DMS114 treated with DMSO at 0.1 percent for 48 hours (cell line): ENCODE data around the gene NCKIPSD.
"Not testable (repeated sequence)": the region's sequence is repeated elsewhere in the genome, so short reads cannot be mapped to it uniquely, and the experiment has no call there.

Source experiments
- DNase-seq: peaks from one replicate; lab custom pipeline; 2025; ENCODE audit not compliant: unreplicated experiment; lab: John Stamatoyannopoulos, UW

NCKIPSD gene

DNA sequence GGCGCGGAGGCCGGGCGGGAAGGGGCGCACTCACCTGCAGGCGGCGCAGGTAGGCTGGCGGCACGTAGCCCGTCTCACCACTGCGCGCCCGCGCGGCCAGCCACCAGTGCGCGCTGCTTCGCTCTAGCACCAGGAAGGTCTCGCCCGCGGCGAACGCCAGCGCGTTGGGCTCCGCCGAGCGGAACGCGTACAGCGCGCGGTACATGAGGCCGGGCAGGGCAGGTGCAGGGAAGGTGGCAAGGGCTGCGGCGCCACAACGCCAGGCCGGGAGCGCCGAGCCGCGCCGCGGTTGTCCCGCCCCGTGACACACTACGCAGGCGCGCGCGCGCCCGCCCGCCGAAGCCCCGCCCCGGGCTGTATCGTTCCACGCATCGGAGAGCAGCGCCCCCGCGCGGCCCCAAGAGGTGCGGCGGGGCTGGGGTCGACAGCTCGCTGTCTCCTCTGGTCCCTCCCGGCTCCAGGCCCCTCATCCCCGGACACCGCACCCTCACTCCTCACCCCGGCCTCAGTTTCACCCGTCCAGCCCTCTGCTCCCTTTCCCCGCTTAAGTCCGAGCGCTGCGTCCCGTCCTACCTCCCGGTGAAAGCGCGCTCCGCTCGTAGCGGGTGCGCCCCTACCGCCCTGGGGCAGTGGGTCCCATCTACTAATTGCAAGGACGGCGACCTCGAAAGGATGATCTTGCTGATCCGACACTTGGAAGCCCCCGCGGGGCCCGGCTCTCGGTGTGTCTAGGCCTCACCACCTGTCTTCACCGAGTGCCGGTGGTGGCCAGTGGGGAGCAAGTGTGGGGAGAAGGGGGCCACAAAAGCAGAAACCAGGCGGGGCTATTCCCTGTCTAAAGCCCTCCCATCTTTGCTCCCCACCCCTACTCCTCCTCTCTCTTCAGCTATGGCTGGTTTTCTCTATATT, at the start of gene NCKIPSD:
TSS of gene NCKIPSD (minus strand) at position 313 of the 909 bp plus-strand sequence. CDS start at position 205, 108 bp downstream.
- DNase-seq: peak; percentile 62

DNA sequence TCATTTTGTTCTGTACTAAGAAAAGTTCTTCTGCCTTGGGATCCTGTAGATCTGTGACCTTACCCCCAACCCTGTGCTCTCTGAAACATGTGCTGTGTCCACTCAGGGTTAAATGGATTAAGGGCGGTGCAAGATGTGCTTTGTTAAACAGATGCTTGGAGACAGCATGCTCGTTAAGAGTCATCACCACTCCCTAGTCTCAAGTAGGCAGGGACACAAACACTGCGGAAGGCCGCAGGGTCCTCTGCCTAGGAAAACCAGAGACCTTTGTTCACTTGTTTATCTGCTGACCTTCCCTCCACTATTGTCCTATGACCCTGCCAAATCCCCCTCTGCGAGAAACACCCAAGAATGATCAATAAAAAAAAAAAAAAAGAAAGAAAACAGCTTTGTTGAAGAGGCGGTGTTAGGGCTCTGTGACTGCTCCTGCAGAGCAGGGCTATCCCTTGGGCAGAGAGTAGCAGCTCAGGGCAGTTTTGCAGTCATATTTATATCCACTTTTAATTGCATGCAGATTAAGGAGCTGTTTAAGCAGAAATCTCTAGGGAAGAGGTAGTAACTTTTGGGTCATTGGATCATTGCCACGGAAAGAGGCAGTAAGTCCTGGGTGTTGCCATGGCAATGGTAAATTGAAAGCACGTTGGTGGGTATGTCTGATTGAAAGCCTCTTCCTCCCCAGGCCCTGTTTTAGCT, 49.5 kb upstream of the NCKIPSD start:
- not testable (repeated sequence) for DNase-seq

DNA sequence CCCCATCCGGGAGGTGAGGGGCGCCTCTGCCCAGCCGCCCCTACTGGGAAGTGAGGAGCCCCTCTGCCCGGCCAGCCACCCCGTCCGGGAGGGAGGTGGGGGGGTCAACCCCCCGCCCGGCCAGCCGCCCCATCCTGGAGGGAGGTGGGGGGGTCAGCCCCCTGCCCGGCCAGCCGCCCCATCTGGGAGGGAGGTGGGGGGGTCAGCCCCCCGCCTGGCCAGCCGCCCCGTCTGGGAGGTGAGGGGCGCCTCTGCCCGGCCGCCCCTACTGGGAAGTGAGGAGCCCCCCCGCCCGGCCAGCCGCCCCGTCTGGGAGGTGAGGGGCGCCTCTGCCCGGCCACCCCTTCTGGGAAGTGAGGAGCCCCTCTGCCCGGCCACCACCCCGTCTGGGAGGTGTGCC, 48.8 kb upstream of the NCKIPSD start:
- DNase-seq: not testable (repeated sequence)

DNA sequence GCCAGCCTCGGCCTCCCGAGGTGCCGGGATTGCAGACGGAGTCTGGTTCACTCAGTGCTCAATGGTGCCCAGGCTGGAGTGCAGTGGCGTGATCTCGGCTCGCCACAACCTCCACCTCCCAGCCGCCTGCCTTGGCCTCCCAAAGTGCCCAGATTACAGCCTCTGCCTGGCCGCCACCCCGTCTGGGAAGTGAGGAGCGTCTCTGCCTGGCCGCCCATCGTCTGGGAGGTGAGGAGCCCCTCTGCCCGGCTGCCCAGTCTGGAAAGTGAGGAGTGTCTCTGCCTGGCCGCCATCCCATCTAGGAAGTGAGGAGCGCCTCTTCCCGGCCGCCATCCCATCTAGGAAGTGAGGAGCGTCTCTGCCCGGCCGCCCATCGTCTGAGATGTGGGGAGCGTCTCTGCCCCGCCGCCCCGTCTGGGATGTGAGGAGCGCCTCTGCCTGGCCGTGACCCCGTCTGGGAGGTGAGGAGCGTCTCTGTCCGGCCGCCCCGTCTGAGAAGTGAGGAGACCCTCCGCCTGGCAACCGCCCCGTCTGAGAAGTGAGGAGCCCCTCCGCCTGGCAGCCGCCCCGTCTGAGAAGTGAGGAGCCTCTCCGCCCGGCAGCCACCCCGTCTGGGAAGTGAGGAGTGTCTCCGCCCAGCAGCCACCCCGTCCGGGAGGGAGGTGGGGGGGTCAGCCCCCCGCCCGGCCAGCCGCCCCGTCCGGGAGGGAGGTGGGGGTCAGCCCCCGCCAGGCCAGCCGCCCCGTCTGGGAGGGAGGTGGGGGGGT, 48.2 kb upstream of the NCKIPSD start:
- not testable (repeated sequence) for DNase-seq

DNA sequence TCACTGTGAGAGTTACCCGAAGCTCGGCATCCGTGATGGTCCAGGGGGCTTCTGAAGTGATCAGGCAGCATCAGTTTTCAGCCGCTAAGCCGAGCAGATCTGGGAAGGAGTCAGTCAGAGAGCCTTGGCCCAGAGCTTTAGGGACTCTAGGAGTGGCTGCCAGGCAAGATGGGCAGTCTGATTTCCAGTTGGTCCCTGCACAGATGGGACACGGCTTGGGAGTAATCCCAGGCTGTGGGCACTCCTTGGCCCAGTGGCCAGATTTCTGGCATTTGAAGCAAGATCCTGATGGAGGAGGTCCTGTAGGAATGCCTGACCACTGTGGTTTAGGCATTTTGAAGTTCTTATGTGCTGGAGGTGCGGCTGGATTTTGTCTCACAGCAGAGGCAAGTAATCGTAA, 41.8 kb upstream of the NCKIPSD start:
- no peak for DNase-seq

DNA sequence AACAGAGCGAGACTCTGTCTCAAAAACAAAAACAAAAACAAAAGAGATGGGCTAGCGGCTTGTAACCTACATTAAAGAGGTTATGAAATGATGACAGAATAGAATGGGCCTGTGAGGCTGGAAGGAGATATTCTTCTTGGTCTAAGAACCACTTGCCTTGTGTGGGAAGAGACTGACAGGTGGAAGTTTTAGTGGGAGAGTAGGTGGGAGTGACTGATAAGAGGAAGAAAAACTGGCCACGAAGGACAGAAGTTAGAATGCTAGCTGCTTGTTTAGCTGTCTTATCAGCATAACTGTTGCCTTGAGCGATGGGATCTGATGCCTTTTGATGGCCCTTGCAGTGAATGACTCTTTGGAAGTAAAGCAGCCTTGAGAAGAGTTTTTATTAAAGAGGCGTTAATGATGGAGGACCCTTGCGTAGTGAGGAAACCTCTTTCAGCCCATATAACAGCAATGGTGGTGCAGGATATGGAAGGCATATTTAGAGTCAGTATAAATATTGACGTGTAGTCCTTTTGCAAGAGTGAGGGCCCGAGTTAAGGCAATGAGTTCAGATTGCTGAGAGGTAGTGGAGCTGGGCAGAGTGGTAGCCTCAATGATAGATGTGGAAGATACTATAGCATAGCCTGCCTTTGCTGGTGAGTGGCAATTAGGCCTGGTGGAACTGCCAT, 39.6 kb upstream of the NCKIPSD start:
- DNase-seq: not testable (repeated sequence)

DNA sequence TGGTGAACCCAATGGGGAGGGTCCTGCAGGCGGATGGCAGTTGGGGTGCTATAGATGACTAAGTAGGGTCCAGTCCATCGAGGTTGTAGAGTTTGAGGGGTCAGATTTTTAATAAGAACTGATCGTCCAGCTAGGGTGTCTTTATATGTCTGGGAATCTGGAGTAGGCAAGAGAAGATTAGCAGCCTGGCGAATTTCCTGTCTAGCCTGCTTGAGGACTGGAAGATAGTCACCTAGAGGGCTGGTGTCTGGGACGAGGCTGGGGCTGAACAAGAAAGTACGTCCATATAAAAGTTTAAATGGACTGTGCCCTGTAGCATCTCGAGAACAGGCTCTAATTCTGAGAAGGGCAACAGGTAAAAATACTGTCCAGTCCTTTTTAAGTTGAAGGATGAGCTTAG, 38.0 kb upstream of the NCKIPSD start:
- no peak for DNase-seq

DNA sequence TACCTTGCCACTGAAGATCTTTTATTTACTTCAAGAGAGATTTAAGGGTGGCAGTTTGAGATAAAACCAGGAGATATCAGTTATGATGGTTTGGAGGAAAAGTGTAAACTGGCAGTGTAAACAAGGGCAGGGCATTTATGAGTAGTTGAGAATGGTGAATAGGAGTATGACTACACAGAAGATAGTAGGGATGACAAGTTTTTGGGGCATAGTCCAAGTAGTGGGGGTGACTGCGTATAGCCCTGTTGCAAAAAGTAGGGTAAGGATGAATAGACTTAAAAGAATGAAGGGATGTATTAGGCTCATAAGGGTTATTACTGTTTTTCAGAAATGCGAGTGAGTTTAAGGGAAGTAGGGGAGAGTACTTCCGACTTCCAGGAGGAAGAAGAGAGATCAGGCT, 37.6 kb upstream of the NCKIPSD start:
- not testable (repeated sequence) for DNase-seq

DNA sequence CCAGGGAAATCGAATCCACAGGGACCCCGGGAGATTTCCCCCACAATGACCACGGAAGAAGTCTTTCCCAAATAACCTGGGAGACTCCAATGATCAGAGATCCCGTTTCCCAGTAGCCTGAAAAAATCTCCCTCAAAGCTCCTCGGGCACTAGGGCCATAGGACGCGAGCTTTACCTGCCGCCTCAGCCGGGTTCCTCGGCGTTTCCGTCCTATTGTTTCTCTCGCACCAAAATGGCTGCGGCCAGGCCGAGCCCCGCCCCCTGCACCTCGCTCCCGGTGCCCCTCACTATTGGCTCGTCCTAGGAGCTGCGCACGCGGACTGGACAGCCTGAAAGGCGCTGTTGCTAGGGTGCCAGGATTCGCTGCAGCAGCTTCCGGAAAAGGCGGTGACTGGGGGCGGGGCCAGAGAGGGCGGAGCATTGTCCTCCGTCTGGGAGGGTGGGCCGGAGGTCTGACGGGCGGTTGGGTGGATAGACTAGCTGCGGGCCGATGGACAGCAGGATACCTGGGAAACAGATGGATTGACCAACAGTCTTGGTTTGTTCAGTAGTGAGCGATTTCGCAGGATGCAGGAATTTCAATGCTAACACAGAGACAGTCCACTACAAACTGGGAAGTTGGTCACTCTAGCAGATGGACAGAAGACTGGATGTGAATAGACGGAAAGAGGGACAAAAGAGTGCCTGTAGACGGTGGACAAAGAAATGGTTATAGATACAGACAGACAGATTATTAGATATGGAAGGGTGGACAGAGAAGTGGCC, 31.4 kb upstream of the NCKIPSD start, which contains the start of gene IP6K2:
TSS of gene IP6K2 (minus strand) at position 240 of the 765 bp plus-strand sequence. CDS start 21,930 bp downstream, outside the sequence.
- DNase-seq: peak; percentile 96

DNA sequence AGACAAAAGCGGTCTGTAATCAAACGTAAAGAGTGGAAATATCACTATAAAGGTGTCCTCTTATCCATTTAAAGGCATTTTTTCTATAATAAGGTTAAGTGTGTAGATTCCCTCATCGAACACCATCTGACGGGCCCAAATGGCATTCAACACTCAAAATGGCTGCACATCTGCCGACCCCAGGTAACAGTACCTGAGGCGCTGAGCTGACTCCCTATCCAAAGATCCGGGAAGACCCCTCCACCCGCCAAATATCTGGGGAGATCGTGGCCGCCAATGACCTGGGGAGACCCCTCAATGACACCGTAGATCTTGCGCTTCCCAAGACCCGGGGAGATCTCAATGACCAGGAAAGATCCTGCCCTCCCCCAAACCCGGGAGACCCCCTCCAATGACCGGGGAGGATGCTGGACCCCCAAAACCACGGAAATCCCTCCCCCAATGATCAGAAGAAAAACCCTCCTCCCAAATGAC, 30.8 kb upstream of the NCKIPSD start:
- DNase-seq: no peak

DNA sequence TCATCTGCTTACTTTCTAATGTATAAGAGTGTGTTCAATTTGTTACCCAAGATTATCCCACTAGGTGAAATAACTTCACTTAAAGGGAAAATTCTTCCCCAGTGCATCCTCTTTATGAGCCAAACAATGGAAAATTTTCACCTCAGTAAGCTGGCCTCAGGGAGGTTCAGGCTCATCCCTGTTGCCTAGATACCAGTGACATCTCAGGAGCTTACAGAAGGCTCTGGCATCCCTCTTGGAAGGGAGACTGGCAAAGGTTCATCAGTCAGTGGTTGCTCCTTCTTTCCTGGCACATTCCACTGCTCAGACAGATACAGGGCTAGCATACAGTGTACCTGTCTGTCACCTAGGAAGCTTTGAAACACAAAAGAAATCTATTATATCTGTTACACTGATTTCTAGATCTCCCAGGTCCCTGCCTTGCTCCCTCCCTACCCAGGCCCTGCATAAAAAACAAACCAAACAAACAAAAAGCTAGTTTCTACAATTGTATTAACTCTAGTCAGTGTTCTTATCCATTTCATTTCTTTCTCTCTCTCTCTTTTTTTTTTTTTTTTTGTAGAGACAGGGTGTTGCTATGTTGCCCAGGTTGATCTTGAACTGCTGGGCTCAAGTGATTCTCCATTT, 29.6 kb upstream of the NCKIPSD start:
- no peak for DNase-seq

DNA sequence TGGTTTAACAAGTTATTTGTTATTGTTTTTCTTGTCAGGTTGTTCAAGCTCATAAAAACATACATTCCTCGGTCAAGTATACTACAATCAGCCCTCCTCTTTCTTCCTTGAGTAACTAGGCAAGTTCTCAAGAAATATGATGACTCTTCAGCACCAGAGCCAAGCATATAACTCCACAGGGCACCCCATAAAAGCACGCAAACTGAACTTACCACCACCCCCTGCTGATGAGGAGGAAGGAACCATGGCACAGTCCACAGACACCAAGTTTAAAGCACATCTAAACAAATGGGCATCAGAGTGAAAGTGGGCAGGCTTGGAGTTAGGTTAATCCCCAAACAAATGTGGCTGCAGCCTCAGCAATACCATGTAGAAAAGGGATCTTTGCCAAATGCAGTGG, 26.0 kb upstream of the NCKIPSD start:
- DNase-seq: no peak

DNA sequence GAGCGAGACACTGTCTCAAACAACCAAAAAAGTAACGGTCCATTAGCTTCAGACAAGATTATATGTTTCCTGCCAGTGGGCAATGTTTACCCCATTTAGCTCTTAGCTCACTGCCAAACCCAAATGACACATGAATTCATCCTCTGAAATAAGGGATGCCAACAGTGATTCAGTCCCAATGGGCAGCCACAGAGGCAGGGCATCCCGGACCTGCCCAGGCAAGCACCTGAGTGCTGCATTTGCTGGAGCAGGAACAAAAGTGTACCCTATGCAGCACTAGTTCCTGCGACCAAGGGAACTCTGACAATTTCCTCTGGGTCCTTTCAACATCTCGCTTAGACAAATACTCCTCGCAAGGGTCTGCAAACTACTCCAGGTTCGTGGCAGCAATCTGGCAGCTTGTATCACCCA, 23.3 kb upstream of the NCKIPSD start:
- DNase-seq: no peak

DNA sequence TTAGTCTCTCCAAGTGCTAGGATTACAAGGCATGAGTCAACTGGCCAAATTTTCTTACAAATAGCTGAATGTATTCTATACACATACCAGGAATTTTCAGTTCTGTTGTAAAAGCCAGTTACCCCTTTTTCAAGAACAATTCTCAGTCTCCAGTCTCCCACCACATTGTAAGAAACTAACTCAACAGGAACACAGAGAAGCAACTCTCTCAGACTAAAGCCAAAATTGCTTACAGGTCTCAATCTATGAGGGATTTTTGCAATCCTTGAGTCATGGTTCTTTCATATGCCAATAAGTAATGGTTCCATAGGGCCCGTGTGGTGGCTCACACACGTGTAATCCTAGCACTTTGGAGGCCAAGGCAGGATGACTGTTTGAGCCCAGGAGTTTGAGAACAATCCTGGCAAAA, 22.8 kb upstream of the NCKIPSD start:
- DNase-seq: no peak

DNA sequence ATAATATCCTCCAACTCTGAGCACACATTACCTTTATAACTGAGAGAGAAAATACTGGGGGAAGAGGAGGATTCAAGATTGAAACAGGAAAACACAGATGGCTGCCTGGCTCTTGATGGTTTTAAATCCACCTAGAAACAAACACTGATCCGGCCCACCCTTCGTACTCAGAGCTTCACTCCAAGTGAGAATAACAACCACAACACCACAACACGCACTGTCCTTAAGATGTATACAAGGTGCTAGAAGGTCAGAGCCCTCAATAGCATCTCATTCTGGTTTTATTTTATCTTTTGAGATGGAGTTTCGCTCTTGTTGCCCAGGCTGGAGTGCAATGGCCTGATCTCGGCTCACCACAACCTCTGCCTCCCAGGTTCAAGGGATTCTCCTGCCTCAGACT, 21.4 kb upstream of the NCKIPSD start:
- no peak for DNase-seq

DNA sequence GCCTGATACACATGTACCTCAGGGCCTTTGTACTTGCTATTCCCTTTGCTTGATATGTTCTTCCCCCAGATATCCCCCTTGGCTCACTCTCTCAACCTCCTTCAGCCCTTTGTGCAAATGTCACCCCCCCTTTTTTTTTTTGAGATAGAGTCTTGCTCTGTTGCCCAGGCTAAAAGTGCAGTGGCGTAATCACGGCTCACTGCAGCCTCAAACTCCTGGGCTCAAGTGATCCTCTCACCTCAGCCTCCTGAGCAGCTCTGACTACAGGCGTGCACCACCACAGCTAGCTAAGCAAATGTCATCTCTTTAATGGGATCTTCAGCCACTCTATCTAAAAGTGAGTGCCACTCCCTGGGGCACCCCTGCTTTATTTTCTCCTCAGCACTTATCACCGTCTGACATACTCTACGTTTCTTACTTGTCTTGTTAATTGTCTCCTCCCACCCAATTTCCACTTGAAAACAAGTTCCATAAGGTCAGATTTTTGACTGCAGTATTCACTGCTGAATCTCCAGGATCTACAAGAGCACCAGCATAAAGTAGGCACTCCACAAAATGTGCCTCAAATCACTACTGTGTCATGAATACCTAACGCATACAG, 16.7 kb upstream of the NCKIPSD start:
- DNase-seq: no peak

DNA sequence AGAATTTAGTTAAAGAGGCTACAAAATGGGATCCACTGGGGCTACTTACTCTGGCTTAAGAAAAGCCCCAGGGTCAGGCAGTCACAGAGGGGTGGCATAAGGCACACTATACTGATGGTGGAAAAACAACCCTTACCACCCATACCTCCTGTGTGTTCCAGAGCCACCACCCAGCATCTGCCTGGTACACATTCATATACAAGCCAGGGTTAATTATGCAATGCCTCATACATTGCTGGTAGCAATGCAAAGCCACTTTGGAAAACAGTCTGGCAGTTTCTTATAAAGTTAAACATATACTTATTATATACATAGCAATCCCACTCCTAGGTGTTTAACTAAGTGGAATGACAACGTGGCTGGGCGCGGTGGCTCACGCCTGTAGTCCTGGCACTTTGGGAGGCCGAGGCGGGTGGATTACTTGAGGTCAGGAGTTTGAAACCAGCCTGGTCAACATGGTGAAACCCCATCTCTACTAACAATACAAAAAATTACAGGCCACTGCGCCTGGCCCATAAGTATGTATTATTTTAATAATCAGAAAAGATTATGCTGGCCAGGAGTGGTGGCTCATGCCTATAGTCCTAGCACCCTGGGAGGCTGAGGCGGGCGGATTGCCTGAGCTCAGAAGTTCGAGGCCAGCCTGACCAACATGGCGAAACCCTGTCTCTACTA, 15.2 kb upstream of the NCKIPSD start:
- DNase-seq: no peak

DNA sequence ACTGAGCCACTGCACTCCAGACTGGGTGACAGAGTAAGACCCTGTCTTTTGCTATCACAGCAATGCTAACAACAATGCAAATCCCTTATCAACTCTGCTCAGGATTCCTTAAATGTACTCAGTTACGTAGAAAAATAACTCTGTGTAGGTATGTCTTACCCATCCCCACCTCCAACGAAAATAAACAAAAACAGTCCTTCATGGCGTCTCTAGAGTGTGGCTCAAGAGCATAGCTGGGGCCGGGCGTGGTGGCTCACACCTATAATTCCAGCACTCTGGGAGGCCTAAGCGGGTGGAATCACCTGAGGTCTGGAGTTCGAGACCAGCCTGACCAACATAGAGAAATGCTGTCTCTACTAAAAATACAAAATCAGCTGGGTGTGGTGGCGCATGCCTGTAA, 13.2 kb upstream of the NCKIPSD start:
- no peak for DNase-seq
